ENCODE measurements around the gene LRRC7. TPM values are rescaled to one million over a fixed set of nuclear protein-coding genes. Genes with fewer than 3 reads are reported as not detected.

Gene LRRC7
- total and polyA plus RNA-seq, 2 experiments from 2014 or later = 1.2 TPM; not detected in 1

- H3K4me3 ChIP-seq = no peak overlapping the region
- no peaks in the 10 kb centered on the region for H4K20me1 ChIP-seq (replicated peaks; ENCODE audit: insufficient read depth)
- H3K4me2 ChIP-seq = no peak overlapping the region
- Mint-ChIP-seq H3K4me3 (no peak overlapping the region), H3K27ac (peak overlapping the region; percentile 66), H3K27me3 (ENCODE audit: insufficient read depth, low read depth, poor library complexity) (no peaks in the 10 kb centered on the region), H3K4me1 (peaks cover 4% of the 10 kb centered on the region; the same call in 2 of the 3 replicates), H3K9me3 (no peaks in the 10 kb centered on the region), H3K36me3 (ENCODE audit: low read depth) (no peaks in the 10 kb centered on the region)
- no peaks in the 10 kb centered on the region for H3K4me1 ChIP-seq (ENCODE audit: insufficient read depth)
- H2AFZ ChIP-seq = no peak overlapping the region
- no peaks in the 10 kb centered on the region for H3K27me3 ChIP-seq (ENCODE audit: insufficient read depth)
- ATAC-seq (no peak), DNase-seq (ENCODE audit: low spot score) (no peak)
- H3F3A ChIP-seq (replicated peaks; ENCODE audit: low read depth) = no peaks in the 10 kb centered on the region
- no peaks in the 10 kb centered on the region for H3K36me3 ChIP-seq (ENCODE audit: insufficient read depth)
- TF ChIP-seq JUNB (IDR thresholded peaks at IDR 0.05; ENCODE audit: unreplicated experiment) (no peak), ZNF462 (CRISPR knock-in tag; IDR thresholded peaks at IDR 0.05) (no peak), ZNF114 (CRISPR knock-in tag; IDR thresholded peaks at IDR 0.05) (no peak), ZNF331 (CRISPR knock-in tag; IDR thresholded peaks at IDR 0.05; ENCODE audit: low read depth) (no peak), ETS1 (IDR thresholded peaks at IDR 0.05) (no peak), CREB1 (CRISPR knock-in tag; IDR thresholded peaks at IDR 0.05; ENCODE audit: low read depth) (no peak), EZH2 (IDR thresholded peaks at IDR 0.05; ENCODE audit: low read depth, unreplicated experiment) (no peak), NANOG (IDR thresholded peaks at IDR 0.05; ENCODE audit: borderline replicate concordance) (no peak), CTCF (conservative IDR thresholded peaks at IDR 0.05; ENCODE audit: low read depth in 2 of 2) (no peak)
- TF ChIP-seq, protein P1, sequence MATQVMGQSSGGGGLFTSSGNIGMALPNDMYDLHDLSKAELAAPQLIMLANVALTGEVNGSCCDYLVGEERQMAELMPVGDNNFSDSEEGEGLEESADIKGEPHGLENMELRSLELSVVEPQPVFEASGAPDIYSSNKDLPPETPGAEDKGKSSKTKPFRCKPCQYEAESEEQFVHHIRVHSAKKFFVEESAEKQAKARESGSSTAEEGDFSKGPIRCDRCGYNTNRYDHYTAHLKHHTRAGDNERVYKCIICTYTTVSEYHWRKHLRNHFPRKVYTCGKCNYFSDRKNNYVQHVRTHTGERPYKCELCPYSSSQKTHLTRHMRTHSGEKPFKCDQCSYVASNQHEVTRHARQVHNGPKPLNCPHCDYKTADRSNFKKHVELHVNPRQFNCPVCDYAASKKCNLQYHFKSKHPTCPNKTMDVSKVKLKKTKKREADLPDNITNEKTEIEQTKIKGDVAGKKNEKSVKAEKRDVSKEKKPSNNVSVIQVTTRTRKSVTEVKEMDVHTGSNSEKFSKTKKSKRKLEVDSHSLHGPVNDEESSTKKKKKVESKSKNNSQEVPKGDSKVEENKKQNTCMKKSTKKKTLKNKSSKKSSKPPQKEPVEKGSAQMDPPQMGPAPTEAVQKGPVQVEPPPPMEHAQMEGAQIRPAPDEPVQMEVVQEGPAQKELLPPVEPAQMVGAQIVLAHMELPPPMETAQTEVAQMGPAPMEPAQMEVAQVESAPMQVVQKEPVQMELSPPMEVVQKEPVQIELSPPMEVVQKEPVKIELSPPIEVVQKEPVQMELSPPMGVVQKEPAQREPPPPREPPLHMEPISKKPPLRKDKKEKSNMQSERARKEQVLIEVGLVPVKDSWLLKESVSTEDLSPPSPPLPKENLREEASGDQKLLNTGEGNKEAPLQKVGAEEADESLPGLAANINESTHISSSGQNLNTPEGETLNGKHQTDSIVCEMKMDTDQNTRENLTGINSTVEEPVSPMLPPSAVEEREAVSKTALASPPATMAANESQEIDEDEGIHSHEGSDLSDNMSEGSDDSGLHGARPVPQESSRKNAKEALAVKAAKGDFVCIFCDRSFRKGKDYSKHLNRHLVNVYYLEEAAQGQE (IDR thresholded peaks at IDR 0.05; ENCODE audit: unreplicated experiment) = no peak
- no peak overlapping the region for H3K27ac ChIP-seq (ENCODE audit: low read depth)
- H3K79me2 ChIP-seq (replicated peaks; ENCODE audit: insufficient read depth) = no peaks in the 10 kb centered on the region
- no peaks in the 10 kb centered on the region for H3K9me2 ChIP-seq (ENCODE audit: insufficient read depth)
Observed at GRCh38 chr1:69814926-69815325, 247.2 kb downstream of the LRRC7 start.
